Choroid plexus epithelial cell (primary cell): ENCODE results near the gene COL18A1.

ENCODE experiments used
- DNase-seq: peaks from one replicate; pipeline ENCODE4 v3.0.0-alpha.2; 2010; ENCODE audit warnings: low read depth
- H3K4me3 ChIP-seq: 2 replicates; pipeline ENCODE4 v1.5.1; 2011; ENCODE audit warnings: low read depth, mild to moderate bottlenecking, control low read depth, low read length, moderate library complexity
- CTCF ChIP-seq: conservative IDR thresholded peaks from 2 replicates; pipeline ENCODE4 v1.5.1; 2011; ENCODE audit warnings: low read depth, mild to moderate bottlenecking, control low read depth, inconsistent platforms, low read length, moderate library complexity

Gene COL18A1

DNA sequence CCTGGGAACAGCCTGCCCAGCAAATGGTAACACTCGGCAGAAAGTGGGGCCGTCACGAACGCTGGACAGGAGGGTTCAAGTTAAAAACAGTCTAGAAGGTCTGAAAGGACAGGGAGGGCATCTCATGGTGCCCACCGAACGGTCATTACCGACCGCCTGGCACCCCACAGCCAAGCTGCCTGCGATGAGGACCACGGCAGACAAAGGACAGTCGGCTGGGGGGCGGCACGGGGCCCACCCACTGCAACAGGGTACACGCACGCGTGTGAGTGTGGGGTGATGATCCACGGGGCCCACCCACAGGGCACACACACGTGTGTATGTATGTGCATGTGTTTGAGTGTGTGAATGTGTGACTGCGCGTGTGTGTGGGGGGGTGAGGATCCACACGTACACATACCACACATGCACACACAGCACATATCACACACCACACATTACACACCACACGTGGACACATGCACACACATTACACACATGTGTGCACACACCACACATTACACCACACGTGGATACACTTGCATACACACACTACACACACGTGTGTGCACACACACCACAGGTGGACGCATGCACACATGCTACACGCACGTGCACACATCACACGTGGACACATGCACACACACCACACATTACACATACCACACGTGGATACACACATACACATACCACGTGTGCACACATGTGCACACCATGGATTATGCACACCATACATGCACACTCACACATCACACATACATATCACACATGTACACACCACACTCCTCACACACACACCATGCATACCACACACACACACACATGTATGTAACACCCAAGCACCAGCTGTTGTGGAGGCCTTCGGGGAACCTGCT lies 74.1 kb downstream of the COL18A1 start:
- no peak overlapping the region for H3K4me3 ChIP-seq
- TF ChIP-seq CTCF: no peak
- no peak for DNase-seq

DNA sequence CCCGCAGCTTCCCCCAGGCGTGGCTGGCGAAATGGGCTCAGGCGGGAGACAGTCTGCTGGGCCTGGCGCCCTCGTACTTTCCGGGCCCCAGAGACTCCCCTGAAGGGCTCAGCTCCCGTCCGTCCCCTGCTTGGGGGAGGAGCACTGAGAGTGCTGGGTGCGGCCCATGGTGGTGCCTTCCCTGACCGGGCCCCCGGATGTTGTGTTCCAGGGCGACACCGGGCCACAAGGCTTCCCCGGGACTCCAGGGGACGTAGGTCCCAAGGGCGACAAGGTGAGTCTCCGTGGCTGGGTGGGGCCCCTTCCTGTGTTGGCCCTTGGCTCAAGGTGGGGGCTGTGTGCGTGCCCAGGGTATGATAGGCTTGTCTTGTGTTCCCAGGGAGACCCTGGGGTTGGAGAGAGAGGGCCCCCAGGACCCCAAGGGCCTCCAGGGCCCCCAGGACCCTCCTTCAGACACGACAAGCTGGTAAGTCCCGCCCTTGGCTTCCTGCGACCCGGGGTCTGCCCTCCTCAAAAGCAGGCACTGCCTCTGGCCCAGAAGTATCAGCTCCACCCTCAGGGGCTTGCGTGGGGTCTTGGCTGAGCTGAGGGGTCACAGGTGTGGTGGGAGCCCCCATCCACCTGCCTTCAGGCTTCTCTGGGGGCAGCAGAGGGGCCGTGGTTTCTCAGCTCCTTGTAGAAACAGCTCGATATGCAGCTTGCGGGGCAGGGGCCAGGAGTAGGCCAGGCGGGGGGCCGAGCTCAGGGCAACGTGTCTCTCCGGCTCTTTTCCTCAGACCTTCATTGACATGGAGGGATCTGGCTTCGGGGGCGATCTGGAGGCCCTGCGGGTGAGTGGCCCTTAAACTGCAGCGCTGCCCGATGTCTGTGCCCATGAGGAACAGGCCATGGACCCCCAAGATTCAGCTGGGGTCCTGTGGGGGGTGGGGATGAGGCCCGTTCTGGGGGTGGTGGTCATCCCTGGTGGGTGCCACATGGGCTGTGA lies 75.0 kb downstream of the COL18A1 start:
- no peak for DNase-seq
- H3K4me3 ChIP-seq: no peak overlapping the region
- no peak for TF ChIP-seq CTCF

GRCh38 chr21:45480701-45481500 lies 75.9 kb downstream of the COL18A1 start:
- no peak for TF ChIP-seq CTCF

GRCh38 chr21:45481566-45481965 lies 76.6 kb downstream of the COL18A1 start:
- no peak for TF ChIP-seq CTCF

More at GRCh38 chr21:45480701-45481500, 75.9 kb downstream of the COL18A1 start:
- DNase-seq: no peak
- no peak overlapping the region for H3K4me3 ChIP-seq

DNA sequence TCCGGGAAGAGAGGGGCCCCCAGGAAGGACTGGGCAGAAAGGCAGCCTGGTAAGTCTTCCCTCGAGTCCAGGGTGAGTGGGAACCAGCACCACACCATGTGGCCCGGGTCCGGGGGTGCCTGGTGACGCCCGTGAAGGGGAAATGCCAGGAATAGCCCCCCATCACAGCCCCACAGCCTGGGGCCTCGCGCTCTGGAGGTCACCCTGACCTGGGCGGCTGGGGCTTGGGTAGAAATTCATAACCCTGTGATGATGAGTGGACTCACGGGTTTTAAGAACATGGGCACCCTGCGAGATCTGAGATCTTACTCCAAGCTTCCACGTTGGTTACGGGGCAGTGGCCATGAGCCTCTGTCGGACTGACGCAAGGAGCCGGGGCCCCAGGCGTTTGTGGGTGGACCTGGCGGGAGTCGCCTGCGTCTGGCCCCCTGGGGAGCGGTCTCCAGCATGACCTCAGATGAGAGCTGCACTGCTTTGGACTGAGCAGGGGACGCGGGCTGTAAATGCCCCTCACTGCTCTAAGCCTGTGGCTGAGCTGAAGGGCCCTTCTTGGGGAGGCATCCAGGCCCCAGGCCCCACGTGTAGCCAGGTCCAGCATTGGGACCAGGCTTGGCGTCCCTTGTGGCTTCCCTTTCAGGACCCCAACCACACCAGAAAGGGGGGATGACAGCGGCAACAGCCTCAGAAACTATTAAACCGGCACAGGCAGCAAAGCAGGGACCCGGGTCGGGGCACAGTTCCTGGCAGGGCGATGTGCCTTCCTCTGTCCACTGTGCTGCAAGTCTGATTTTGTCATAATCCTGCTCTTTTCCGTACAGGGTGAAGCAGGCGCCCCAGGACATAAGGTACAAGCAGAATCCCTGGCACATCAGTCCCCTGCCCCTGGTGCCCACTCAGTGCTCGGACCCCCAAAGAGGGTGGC lies 77.3 kb downstream of the COL18A1 start:
- DNase-seq: no peak
- H3K4me3 ChIP-seq: no peak overlapping the region

More at GRCh38 chr21:45481566-45481965, 76.6 kb downstream of the COL18A1 start:
- H3K4me3 ChIP-seq: no peak overlapping the region
- no peak for DNase-seq

More for the DNA sequence above, 77.3 kb downstream of the COL18A1 start:
- no peak for TF ChIP-seq CTCF
